Left ventricle myocardium inferior (tissue), 1 donor: ENCODE data around the gene PTPRT. TPM values are rescaled to one million over a fixed set of nuclear protein-coding genes. Genes with fewer than 3 reads are reported as not detected.

Source experiments
- DNase-seq: peaks from one replicate; pipeline ENCODE4 v3.0.0-alpha.2; 2020
- H3K27ac ChIP-seq: fragments of 200-600 bp; replicated peaks from 2 replicates; pipeline ENCODE4 v1.8.0; 2021
- H3K27me3 ChIP-seq: fragments of 200-600 bp; 2 replicates; pipeline ENCODE4 v1.8.0; 2021; ENCODE audit warnings: low read depth
- H3K36me3 ChIP-seq: fragments of 200-600 bp; 2 replicates; pipeline ENCODE4 v1.8.0; 2021
- H3K4me1 ChIP-seq: fragments of 200-600 bp; 2 replicates; pipeline ENCODE4 v1.8.0; 2021
- H3K4me3 ChIP-seq: fragments of 200-600 bp; 2 replicates; pipeline ENCODE4 v1.8.0; 2021; ENCODE audit warnings: mild to moderate bottlenecking, moderate library complexity
- H3K9me3 ChIP-seq: fragments of 200-600 bp; replicated peaks from 2 replicates; pipeline ENCODE4 v1.8.0; 2021
- intact Hi-C: fragments of 100-400 bp; cut with micrococcal nuclease; formaldehyde crosslinking; loops from one replicate; pipeline ENCODE4 v1.11.0; 2022
- total RNA-seq: library from RNA; stranded (reverse); fragmentation: NEBNext Ultra II Directional; extraction: Animal tissue kit (Norgen Biotek cat#: 25700); gene quantifications from one replicate; pipeline ENCODE4 v1.2.1, GENCODE V29; 2021
- TF ChIP-seq, protein P1 (sequence below): fragments of 200-600 bp; IDR thresholded peaks from 2 replicates; pipeline ENCODE4 v1.8.0; 2021; ENCODE audit warnings: antibody characterized with exemption, mild to moderate bottlenecking, borderline replicate concordance
- donor health status: DM: no; HTN: yes; CAD: no; lungs with severe emphysema.

The PTPRT gene
- total RNA-seq, 1 donor from 2014 or later: 0.08 TPM

DNA sequence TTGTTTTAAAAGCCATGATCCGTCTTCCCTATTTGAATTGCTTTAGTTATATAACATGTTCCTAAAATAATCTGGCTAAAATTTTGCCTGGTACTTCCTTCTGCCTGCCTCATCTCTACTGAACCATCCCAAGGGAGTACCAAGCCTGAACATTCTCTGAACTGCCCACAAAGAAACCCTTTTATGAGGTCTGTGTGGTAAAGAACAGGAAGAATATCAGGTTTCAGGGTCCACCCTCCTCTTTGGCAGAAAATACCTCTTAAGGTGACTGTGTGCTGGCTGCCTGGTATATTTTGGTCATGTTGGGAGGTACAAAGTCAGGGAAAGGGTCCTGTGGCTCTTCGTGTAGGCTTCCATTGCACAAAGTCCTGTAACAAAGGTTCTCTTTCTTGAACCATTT is 997.4 kb downstream of the PTPRT start:
- TF ChIP-seq, protein P1, sequence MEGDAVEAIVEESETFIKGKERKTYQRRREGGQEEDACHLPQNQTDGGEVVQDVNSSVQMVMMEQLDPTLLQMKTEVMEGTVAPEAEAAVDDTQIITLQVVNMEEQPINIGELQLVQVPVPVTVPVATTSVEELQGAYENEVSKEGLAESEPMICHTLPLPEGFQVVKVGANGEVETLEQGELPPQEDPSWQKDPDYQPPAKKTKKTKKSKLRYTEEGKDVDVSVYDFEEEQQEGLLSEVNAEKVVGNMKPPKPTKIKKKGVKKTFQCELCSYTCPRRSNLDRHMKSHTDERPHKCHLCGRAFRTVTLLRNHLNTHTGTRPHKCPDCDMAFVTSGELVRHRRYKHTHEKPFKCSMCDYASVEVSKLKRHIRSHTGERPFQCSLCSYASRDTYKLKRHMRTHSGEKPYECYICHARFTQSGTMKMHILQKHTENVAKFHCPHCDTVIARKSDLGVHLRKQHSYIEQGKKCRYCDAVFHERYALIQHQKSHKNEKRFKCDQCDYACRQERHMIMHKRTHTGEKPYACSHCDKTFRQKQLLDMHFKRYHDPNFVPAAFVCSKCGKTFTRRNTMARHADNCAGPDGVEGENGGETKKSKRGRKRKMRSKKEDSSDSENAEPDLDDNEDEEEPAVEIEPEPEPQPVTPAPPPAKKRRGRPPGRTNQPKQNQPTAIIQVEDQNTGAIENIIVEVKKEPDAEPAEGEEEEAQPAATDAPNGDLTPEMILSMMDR: no peak
- Histone ChIP-seq H3K4me1 (no peaks in the 10 kb centered on the region), H3K9me3 (no peaks in the 10 kb centered on the region), H3K27ac (no peak overlapping the region), H3K36me3 (no peaks in the 10 kb centered on the region), H3K4me3 (no peak overlapping the region), H3K27me3 (no peaks in the 10 kb centered on the region)
- intact Hi-C loops: no loop called here
- DNase-seq: no peak

DNA sequence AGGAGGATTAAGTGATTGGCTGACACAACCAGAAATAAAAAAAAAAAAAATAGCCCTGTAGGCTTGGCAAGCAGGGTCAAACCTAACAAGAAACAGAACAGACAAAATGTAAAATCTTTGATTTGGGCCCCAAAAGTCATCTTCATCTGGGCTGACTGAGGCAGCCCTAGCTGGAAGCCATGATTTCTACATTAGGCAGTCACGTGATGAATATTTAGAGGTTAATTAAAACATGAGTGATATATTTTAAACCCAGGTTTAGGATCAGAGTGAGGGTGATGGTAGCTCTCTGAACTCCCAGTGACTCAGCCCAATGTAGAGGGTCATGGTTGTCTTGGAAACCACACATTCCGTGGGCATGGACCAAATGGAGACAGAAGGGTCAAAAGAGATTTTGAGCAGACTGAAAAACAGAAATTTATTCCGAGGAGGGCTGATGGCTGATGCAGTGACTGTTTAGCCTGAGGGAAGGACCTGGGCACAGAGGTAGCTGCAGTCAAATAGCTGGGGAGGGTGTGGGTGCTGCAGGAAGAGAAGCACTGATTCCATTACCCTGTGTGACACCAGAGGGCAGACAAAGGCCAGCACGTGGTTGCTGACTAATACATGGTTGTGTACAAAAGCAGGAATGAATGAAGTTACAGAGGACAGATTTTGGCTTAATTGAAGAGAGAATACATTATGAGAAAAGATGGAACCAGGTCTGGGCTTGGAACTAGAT is 998.4 kb downstream of the PTPRT start:
- DNase-seq: no peak
- Histone ChIP-seq H3K9me3 (no peaks in the 10 kb centered on the region), H3K27ac (no peak overlapping the region), H3K36me3 (no peaks in the 10 kb centered on the region), H3K4me3 (no peak overlapping the region), H3K4me1 (no peaks in the 10 kb centered on the region), H3K27me3 (no peaks in the 10 kb centered on the region)
- TF ChIP-seq, protein P1: peak; percentile 12
- intact Hi-C loops: no loop called here

DNA sequence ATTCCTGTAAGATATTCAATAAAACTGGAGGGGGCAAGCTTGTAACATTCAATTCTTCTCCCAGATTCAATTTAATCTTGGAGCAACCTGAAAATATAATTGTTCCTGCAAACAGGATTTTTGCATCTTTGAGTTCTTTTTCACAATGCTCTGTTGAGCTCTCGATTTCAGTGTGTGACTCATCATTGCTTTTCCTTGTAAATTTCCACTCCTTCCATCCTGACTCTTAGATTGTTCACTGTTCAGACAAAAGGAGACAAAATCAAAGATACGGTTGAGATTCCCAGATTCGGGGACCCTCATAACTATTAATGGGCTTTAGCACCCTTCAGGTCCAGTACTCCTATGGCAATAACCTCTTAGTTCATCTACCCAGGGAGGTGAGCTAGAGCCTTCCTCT is 999.6 kb downstream of the PTPRT start:
- TF ChIP-seq, protein P1: no peak
- intact Hi-C loops: no loop called here
- H3K4me3 ChIP-seq: no peak overlapping the region
- no peaks in the 10 kb centered on the region for H3K9me3 ChIP-seq
- no peak for DNase-seq
- H3K27me3 ChIP-seq: no peaks in the 10 kb centered on the region
- H3K4me1 ChIP-seq: no peaks in the 10 kb centered on the region
- no peak overlapping the region for H3K27ac ChIP-seq
- no peaks in the 10 kb centered on the region for H3K36me3 ChIP-seq

DNA sequence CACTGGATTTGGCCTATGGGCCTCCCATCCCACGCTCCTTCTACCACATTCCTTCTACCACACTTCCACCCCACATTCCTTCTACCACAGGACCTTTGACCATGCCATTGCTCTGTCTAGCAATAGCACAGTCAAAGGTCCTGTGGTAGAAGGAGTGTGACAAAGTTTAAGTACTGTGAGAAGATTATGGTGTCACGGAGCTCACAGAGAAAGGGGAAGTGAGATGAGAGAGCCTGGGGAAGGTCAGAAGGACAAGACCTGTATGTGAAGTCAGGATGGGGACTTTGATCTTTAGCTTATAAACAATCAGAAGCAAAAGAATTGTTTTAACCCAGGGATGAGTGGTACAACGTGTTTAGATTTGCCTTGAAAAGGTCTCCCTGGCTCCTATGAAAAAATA is 1003.4 kb downstream of the PTPRT start:
- intact Hi-C loops: no loop called here
- DNase-seq: no peak
- Histone ChIP-seq H3K27me3 (no peaks in the 10 kb centered on the region), H3K4me3 (no peak overlapping the region), H3K27ac (no peak overlapping the region), H3K36me3 (no peaks in the 10 kb centered on the region), H3K9me3 (no peaks in the 10 kb centered on the region), H3K4me1 (no peaks in the 10 kb centered on the region)
- TF ChIP-seq, protein P1: no peak

DNA sequence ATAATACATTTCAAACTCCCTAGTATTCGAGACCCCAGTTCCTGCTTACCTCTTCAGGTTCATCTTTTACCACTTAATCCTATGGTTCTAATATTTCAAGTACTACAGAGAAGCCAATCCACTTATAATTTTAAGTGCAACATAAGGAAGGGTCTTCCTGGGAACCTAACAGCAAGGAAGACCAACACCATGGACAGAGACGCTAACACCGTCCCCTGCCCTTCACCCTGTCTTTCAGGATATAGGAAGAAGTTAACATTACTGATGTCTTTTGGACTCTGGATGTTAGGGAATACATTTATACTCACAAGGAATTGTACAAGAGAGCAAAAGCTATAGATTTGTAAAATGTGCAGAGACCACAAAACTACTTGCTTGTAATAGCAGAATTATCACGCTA is 1006.6 kb downstream of the PTPRT start:
- Histone ChIP-seq H3K27ac (no peak overlapping the region), H3K4me3 (no peak overlapping the region), H3K9me3 (no peaks in the 10 kb centered on the region), H3K27me3 (peaks cover 4% of the 10 kb centered on the region), H3K4me1 (no peaks in the 10 kb centered on the region), H3K36me3 (no peaks in the 10 kb centered on the region)
- intact Hi-C loops: no loop called here
- no peak for DNase-seq
- TF ChIP-seq, protein P1: no peak
